Transverse colon (tissue), 4 donors: Measurements from ENCODE around the gene TMEM269. TPM values are rescaled to one million over a fixed set of nuclear protein-coding genes. Genes with fewer than 3 reads are reported as not detected.

Experiments
- DNase-seq: peaks from one replicate; pipeline ENCODE4 v3.0.0-alpha.2; 2019
- H3K27ac ChIP-seq, 4 donors: fragments of 200-600 bp; sonication (generic); 2 replicates each; pipeline ENCODE4 v1.5.1; 2016 to 2018; ENCODE audit warnings: inconsistent platforms in 4 of 4
- H3K27me3 ChIP-seq: fragments of 200-600 bp; sonication (generic); 2 replicates; pipeline ENCODE4 v1.5.1; 2017; ENCODE audit warnings: inconsistent platforms
- H3K36me3 ChIP-seq, 4 donors: fragments of 200-600 bp; sonication (generic); 2 replicates each; pipeline ENCODE4 v1.5.1; 2017 to 2019; ENCODE audit warnings: inconsistent platforms in 4 of 4
- H3K4me1 ChIP-seq, 4 donors: fragments of 200-600 bp; sonication (generic); 2 replicates each; pipeline ENCODE4 v1.5.1; 2017 to 2020; ENCODE audit warnings: inconsistent platforms in 4 of 4
- H3K4me3 ChIP-seq, 4 donors: fragments of 200-600 bp; sonication (generic); 1 replicate in 1 of 4; 2 replicates in 3 of 4; pipeline versions ENCODE4 v1.5.1 to v1.6.1; 2017 to 2019; ENCODE audit warnings: inconsistent platforms in 4 of 4
- H3K9me3 ChIP-seq, 2 donors: fragments of 200-600 bp; sonication (generic); 2 replicates each; pipeline ENCODE4 v1.5.1; 2017 to 2019; ENCODE audit warnings: inconsistent platforms in 2 of 2
- CTCF ChIP-seq, 5 experiments: fragments of 200-600 bp in 3 of 5; fragments of 450-650 bp in 2 of 5; sonication (generic) in 3 of 5; IDR thresholded peaks; 1 replicate in 2 of 5; 2 replicates in 3 of 5; pipeline ENCODE4 v1.5.1; 2016 to 2017; ENCODE audit warnings: antibody characterized with exemption in 5 of 5, inconsistent platforms in 3 of 5, mild to moderate bottlenecking in 2 of 5, moderate library complexity in 1 of 5
- EP300 ChIP-seq: sonication (generic); formaldehyde crosslinking; IDR thresholded peaks from one replicate; pipeline ENCODE4 v1.6.1; 2017; ENCODE audit warnings: antibody characterized with exemption, low read depth
- POLR2A ChIP-seq: fragments of 450-650 bp; IDR thresholded peaks from one replicate; pipeline ENCODE4 v1.6.1; 2016; ENCODE audit warnings: antibody characterized with exemption, mild to moderate bottlenecking, moderate library complexity
- POLR2AphosphoS5 ChIP-seq, 3 donors: sonication (generic); formaldehyde crosslinking; IDR thresholded peaks; one replicate each; pipeline ENCODE4 v1.6.1; 2016; ENCODE audit warnings: antibody characterized with exemption in 3 of 3
- WGBS, 2 donors: methylation state at CpG; one replicate each; pipeline ENCODE4 v1.1.5; 2018; ENCODE audit warnings: low coverage in 1 of 2; 5-methylcytosine and 5-hydroxymethylcytosine counted together
- in situ Hi-C, 4 donors: fragments of 200-750 bp; cut with MboI; loops; one replicate each; pipeline versions ENCODE4 v1.15.0 to v1.15.1; 2017; ENCODE audit warnings: low sequenced_read_pairs in 3 of 4, low pct_ligation_motif_present in 1 of 4, low pct_unique_long_range_greater_than_20kb in 1 of 4
- intact Hi-C: fragments of 100-400 bp; cut with DNase I; formaldehyde crosslinking; loops from one replicate; pipeline ENCODE4 v1.15.1; 2023; ENCODE audit warnings: low total_unique reads
- total RNA-seq, 4 donors: library from RNA; depleted of rRNA; stranded (reverse); fragments of >200 nt; gene quantifications; one replicate each; pipeline ENCODE4 v1.1.0, GENCODE V29; 2016

Gene TMEM269
- total RNA-seq, 4 donors from 2014 or later, result 0.37 TPM; not detected in 3

GRCh38 chr1:42736571-42737200, 48.1 kb upstream of the TMEM269 start:
- Histone ChIP-seq H3K27ac (peak overlapping the region in 3 of 4 donors; percentile 12 to 66 (median 28)), H3K4me3 (no peak overlapping the region), H3K36me3 (no peaks in the 10 kb centered on the region), H3K27me3 (no peaks in the 10 kb centered on the region), H3K4me1 (peaks cover 0 to 32% (median 8%) of the 10 kb centered on the region in 4 donors), H3K9me3 (no peaks in the 10 kb centered on the region)
- 94% methylated on average over 7 of the region's 8 CpGs; no CpG with 5 or more reads in 1 of the 2 donors for WGBS, 2 donors
- DNase-seq, result no peak
- in situ Hi-C loops (loop anchor here in 2 of 4 donors (25.0 kb wide), 2 partner anchors 399 to 599 kb away; partner anchors contain the start of gene FOXJ3 (in 1 of the 2)), intact Hi-C loops (no loop called here)
- TF ChIP-seq POLR2AphosphoS5 (IDR thresholded peaks at IDR 0.05), result no peak
- TF ChIP-seq POLR2A, result no peak
- TF ChIP-seq CTCF (IDR thresholded peaks at IDR 0.05), result no peak
- no peak for TF ChIP-seq EP300

DNA sequence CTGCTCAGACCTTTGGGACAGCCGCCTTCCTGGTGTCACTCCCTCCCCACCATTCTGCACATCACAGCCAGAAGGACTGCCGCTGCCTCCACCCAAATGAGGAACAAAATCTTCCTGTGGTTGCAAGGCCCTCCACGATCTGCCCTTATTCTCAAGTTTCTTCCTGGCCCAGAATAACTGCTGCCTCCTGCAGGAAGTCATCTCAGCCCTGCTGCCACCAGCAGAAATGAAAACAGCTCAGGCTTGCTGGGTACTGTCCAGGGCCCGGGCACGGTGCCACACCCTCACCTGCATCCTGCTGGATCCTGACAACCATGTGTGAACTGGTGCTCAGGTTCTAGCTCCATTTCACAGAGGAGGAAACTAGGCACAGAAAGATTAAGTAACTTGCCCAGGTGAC, 47.5 kb upstream of the TMEM269 start:
- Histone ChIP-seq H3K27me3 (no peaks in the 10 kb centered on the region), H3K4me1 (peaks cover 0 to 27% (median 7%) of the 10 kb centered on the region in 4 donors), H3K36me3 (no peaks in the 10 kb centered on the region), H3K27ac (peak overlapping the region in 2 of 4 donors; percentile 12), H3K4me3 (no peak overlapping the region), H3K9me3 (no peaks in the 10 kb centered on the region)
- WGBS, 2 donors, result 45% methylated on average over 5 of the region's 5 CpGs; no CpG with 5 or more reads in 1 of the 2 donors
- no peak for TF ChIP-seq POLR2AphosphoS5 (IDR thresholded peaks at IDR 0.05)
- no peak for TF ChIP-seq POLR2A
- TF ChIP-seq CTCF (IDR thresholded peaks at IDR 0.05), result no peak
- no peak for TF ChIP-seq EP300
- in situ Hi-C loops, result loop anchor here in 2 of 4 donors (25.0 kb wide), 2 partner anchors 400 to 600 kb away; partner anchors contain the start of gene FOXJ3 (in 1 of the 2)
- intact Hi-C loops, result no loop called here
- peak; percentile 67 for DNase-seq

- H3K9me3 ChIP-seq, result no peaks in the 10 kb centered on the region
- peaks cover 0 to 27% (median 7%) of the 10 kb centered on the region in 4 donors for H3K4me1 ChIP-seq
- H3K27me3 ChIP-seq, result no peaks in the 10 kb centered on the region
- TF ChIP-seq POLR2A (no peak), CTCF (IDR thresholded peaks at IDR 0.05) (no peak), EP300 (no peak), POLR2AphosphoS5 (IDR thresholded peaks at IDR 0.05) (no peak)
- no peak overlapping the region for H3K27ac ChIP-seq
- in situ Hi-C loops, result loop anchor here in 2 of 4 donors (25.0 kb wide), 2 partner anchors 401 to 601 kb away; partner anchors contain the start of gene FOXJ3 (in 1 of the 2)
- H3K4me3 ChIP-seq, result no peak overlapping the region
- no peaks in the 10 kb centered on the region for H3K36me3 ChIP-seq
- 80 to 89% methylated on average over 1 to 21 of the region's 21 CpGs for WGBS, 2 donors
- no peak for DNase-seq
- intact Hi-C loops, result no loop called here
These were observed 46.7 kb upstream of the TMEM269 start for GRCh38 chr1:42737986-42738677.

DNA sequence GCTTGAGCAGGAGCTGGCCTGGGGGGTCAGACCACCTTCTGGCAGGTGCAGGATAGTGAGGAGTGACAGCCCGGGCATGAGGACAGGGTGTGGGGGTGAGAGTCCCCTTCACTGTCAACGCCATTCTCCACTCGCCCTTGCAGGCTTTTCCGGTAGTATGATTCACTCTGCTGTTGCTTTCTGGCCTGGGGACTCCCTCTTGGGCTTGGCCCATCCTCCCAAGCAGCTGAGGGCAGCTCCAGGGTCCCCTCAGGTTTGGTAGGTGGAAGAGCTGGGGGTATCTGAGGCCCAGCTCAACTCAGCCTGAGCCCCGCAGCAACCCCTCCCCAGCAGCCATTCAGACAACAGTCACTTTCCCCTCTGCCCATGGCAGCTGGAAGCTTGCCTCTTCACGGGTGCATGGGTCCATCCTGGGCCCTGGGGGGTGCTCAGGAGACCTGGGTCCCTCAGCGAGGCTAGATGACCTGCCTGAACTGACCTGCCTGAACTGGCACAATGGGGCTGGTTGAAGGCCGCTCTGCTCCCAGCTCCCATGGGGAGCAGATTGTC, 46.0 kb upstream of the TMEM269 start:
- TF ChIP-seq CTCF (IDR thresholded peaks at IDR 0.05) (no peak), POLR2A (no peak), POLR2AphosphoS5 (IDR thresholded peaks at IDR 0.05) (no peak), EP300 (no peak)
- in situ Hi-C loops, result loop anchor here in 2 of 4 donors (25.0 kb wide), 2 partner anchors 401 to 601 kb away; partner anchors contain the start of gene FOXJ3 (in 1 of the 2)

More for the DNA sequence above, 46.0 kb upstream of the TMEM269 start:
- 79% methylated on average over 8 of the region's 8 CpGs; no CpG with 5 or more reads in 1 of the 2 donors for WGBS, 2 donors
- Histone ChIP-seq H3K9me3 (no peaks in the 10 kb centered on the region), H3K27me3 (no peaks in the 10 kb centered on the region), H3K4me3 (no peak overlapping the region), H3K36me3 (no peaks in the 10 kb centered on the region), H3K27ac (no peak overlapping the region), H3K4me1 (peaks cover 0 to 27% (median 7%) of the 10 kb centered on the region in 4 donors)
- intact Hi-C loops, result no loop called here
- DNase-seq, result no peak
